Measurements from ENCODE around the gene SEC14L2.
A peak's percentile ranks its signal among the peaks of the same experiment; 100 is the strongest.

SEC14L2 gene

DNA sequence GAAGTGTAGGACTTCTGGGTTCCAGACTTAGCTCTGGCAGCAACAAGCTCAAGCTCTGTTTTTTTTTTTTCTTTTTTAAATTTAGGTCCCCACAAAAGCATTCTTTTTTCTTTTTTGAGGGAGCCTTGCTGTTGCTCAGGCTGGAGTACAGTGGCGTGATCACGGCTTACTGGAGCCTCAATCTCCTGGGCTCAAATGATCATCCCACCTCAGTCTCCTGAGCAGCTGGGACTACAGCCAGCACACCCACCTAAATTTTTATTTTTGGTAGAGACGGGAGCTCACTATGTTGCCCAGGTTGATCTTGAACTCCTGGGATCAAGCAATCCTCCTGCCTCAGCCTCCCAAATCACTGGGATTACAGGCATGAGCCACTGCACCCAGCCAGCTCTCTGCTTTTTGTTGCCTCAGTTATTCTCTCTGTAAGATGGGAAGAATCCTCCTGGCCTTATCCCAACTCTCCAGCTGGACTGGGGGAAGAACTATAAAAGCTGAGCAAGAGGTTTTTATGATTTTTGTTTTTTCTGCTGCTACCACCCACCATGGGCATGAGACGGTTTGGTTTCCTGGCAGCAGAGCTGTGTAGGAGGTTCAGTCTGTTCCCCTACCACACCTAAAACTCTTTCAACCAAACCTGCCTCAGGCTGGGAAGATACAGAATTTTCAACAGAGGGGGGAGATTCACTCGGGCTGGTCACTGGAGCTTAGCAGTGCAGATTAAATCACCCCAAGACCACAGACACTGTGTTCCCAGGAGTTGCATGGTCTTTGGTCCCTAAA, 17.1 kb downstream of the SEC14L2 start:
- H3K9me3 ChIP-seq (ENCODE audit: control insufficient read depth, insufficient read depth, low read depth, low read length), result no peaks in the 10 kb centered on the region
- H3K27ac ChIP-seq (ENCODE audit: extremely low read depth, low read depth, low read length), result no peak overlapping the region
- H3K36me3 ChIP-seq (ENCODE audit: control insufficient read depth in 2 of 2, insufficient read depth in 1 of 2, low read length in 2 of 2), result peaks cover 25 to 94% of the 10 kb centered on the region in 2 experiments
- ChIA-PET CTCF (interaction anchor here (0.6 to 3.4 kb wide), 7 partner anchors 9 to 818 kb away, joined by 3 to 14 read pairs (median 4); partner anchors contain the start of gene RNF215), POLR2A (interaction anchor here (0.8 to 8.3 kb wide), 3 partner anchors 9 to 17 kb away, joined by 3 to 78 read pairs (median 3); partner anchors contain the start of gene SEC14L2)
- peak; percentile 59 for TF ChIP-seq EGR2 (tag by site-specific recombination; IDR thresholded peaks at IDR 0.05; ENCODE audit: low read depth)
- TF ChIP-seq ZNF549 (tag by site-specific recombination; IDR thresholded peaks at IDR 0.05), result no peak
- peak; percentile 65 for TF ChIP-seq ZFHX2 (tag by site-specific recombination; conservative IDR thresholded peaks at IDR 0.05)
- H3K4me1 ChIP-seq (ENCODE audit: control insufficient read depth, insufficient read depth, low read length), result no peaks in the 10 kb centered on the region
- no peak overlapping the region for H3K4me3 ChIP-seq (ENCODE audit: low read depth, low read length)

DNA sequence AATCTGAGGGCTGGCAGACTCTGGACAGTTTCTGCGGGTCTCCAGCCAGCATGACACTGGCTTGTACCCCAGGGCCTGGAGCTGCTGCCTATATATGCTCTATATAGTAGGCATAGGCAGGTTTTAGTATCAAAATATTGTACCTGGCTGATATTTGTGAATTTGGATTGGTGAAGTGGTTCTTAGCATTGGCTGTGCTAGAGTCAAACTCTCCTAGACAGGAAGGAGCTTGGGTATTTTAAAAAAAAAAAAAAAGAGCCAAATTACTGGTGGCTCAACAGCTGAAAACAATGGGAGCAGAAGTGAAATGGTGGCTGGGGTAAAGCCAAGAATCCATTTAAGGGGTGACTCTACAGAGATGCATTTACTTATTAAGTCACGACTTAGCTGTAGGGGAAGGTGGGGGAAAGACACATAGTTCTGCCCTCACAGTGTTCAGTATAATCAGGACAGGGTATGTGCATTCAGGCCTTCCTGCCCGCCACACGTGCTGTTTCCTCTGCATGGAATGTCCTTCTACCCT, 17.8 kb downstream of the SEC14L2 start:
- POLR2A ChIA-PET, result interaction anchor here (8.3 kb wide), 1 partner anchor 8 kb away, joined by 78 read pairs; no protein-coding TSS in a partner anchor
- H3K27ac ChIP-seq (ENCODE audit: extremely low read depth, low read depth, low read length), result no peak overlapping the region
- no peak overlapping the region for H3K4me3 ChIP-seq (ENCODE audit: low read depth, low read length)
- no peak for TF ChIP-seq ZNF626 (tag by site-specific recombination; IDR thresholded peaks at IDR 0.05)
- TF ChIP-seq, protein P1, sequence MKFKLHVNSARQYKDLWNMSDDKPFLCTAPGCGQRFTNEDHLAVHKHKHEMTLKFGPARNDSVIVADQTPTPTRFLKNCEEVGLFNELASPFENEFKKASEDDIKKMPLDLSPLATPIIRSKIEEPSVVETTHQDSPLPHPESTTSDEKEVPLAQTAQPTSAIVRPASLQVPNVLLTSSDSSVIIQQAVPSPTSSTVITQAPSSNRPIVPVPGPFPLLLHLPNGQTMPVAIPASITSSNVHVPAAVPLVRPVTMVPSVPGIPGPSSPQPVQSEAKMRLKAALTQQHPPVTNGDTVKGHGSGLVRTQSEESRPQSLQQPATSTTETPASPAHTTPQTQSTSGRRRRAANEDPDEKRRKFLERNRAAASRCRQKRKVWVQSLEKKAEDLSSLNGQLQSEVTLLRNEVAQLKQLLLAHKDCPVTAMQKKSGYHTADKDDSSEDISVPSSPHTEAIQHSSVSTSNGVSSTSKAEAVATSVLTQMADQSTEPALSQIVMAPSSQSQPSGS (tag by site-specific recombination; IDR thresholded peaks at IDR 0.05; ENCODE audit: low read depth), result no peak
- TF ChIP-seq ZNF544 (tag by site-specific recombination; IDR thresholded peaks at IDR 0.05), result no peak
- TF ChIP-seq, protein P2, sequence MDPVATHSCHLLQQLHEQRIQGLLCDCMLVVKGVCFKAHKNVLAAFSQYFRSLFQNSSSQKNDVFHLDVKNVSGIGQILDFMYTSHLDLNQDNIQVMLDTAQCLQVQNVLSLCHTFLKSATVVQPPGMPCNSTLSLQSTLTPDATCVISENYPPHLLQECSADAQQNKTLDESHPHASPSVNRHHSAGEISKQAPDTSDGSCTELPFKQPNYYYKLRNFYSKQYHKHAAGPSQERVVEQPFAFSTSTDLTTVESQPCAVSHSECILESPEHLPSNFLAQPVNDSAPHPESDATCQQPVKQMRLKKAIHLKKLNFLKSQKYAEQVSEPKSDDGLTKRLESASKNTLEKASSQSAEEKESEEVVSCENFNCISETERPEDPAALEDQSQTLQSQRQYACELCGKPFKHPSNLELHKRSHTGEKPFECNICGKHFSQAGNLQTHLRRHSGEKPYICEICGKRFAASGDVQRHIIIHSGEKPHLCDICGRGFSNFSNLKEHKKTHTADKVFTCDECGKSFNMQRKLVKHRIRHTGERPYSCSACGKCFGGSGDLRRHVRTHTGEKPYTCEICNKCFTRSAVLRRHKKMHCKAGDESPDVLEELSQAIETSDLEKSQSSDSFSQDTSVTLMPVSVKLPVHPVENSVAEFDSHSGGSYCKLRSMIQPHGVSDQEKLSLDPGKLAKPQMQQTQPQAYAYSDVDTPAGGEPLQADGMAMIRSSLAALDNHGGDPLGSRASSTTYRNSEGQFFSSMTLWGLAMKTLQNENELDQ (tag by site-specific recombination; IDR thresholded peaks at IDR 0.05; ENCODE audit: low read depth), result no peak
- TF ChIP-seq ZNF521 (tag by site-specific recombination; IDR thresholded peaks at IDR 0.05), result no peak
- H3K9me3 ChIP-seq (ENCODE audit: control insufficient read depth, insufficient read depth, low read depth, low read length), result no peaks in the 10 kb centered on the region
- CTCF ChIA-PET, result interaction anchor here (0.6 to 3.4 kb wide), 4 partner anchors 9 to 817 kb away, joined by 3 to 14 read pairs (median 4); partner anchors contain the start of gene RNF215
- peaks cover 19 to 93% of the 10 kb centered on the region in 2 experiments for H3K36me3 ChIP-seq (ENCODE audit: control insufficient read depth in 2 of 2, insufficient read depth in 1 of 2, low read length in 2 of 2)
- H3K4me1 ChIP-seq (ENCODE audit: control insufficient read depth, insufficient read depth, low read length), result no peaks in the 10 kb centered on the region

DNA sequence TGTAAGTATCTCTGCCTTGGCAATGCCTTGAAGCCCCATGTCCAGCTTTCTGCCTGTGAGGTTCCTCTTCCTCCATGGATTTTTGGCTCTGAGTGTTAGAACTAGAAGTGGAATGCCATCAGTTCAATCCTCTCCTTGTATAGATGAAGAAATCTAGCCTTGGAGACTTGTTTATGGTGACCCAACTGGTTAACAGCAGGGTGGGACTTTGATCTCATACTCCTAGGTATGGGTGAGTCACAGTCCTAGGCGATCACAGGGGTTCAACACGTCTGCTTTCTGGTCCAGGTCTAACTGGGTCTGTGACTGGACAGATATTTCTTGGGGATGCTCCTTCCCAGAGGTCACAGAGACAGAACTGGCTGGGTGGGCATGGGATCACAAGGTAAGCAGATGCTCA, 19.6 kb downstream of the SEC14L2 start:
- H3K9me3 ChIP-seq (ENCODE audit: control insufficient read depth, insufficient read depth, low read depth, low read length), result no peaks in the 10 kb centered on the region
- H3K36me3 ChIP-seq (ENCODE audit: control insufficient read depth in 2 of 2, insufficient read depth in 1 of 2, low read length in 2 of 2), result peaks cover 6 to 86% of the 10 kb centered on the region in 2 experiments; a peak in 2 of 3 replicates
- H3K4me1 ChIP-seq (ENCODE audit: control insufficient read depth, insufficient read depth, low read length), result peaks cover 6% of the 10 kb centered on the region
- no peak overlapping the region for H3K4me3 ChIP-seq (ENCODE audit: low read depth, low read length)
- TF ChIP-seq ZNF24 (tag by site-specific recombination; IDR thresholded peaks at IDR 0.05) (no peak), ZNF266 (tag by site-specific recombination; IDR thresholded peaks at IDR 0.05; ENCODE audit: low read depth) (no peak), ZNF610 (tag by site-specific recombination; IDR thresholded peaks at IDR 0.05; ENCODE audit: borderline replicate concordance) (no peak), KLF16 (tag by site-specific recombination; IDR thresholded peaks at IDR 0.05) (no peak), ZNF341 (tag by site-specific recombination; IDR thresholded peaks at IDR 0.05; ENCODE audit: low read depth) (no peak), SP7 (tag by site-specific recombination; IDR thresholded peaks at IDR 0.05) (no peak), ZNF202 (tag by site-specific recombination; IDR thresholded peaks at IDR 0.05; ENCODE audit: borderline replicate concordance) (no peak), ZNF157 (tag by site-specific recombination; IDR thresholded peaks at IDR 0.05) (no peak), ZNF37A (tag by site-specific recombination; IDR thresholded peaks at IDR 0.05) (no peak)
- TF ChIP-seq, protein P3, sequence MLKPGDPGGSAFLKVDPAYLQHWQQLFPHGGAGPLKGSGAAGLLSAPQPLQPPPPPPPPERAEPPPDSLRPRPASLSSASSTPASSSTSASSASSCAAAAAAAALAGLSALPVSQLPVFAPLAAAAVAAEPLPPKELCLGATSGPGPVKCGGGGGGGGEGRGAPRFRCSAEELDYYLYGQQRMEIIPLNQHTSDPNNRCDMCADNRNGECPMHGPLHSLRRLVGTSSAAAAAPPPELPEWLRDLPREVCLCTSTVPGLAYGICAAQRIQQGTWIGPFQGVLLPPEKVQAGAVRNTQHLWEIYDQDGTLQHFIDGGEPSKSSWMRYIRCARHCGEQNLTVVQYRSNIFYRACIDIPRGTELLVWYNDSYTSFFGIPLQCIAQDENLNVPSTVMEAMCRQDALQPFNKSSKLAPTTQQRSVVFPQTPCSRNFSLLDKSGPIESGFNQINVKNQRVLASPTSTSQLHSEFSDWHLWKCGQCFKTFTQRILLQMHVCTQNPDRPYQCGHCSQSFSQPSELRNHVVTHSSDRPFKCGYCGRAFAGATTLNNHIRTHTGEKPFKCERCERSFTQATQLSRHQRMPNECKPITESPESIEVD (tag by site-specific recombination; IDR thresholded peaks at IDR 0.05), result no peak
- TF ChIP-seq, protein P4, sequence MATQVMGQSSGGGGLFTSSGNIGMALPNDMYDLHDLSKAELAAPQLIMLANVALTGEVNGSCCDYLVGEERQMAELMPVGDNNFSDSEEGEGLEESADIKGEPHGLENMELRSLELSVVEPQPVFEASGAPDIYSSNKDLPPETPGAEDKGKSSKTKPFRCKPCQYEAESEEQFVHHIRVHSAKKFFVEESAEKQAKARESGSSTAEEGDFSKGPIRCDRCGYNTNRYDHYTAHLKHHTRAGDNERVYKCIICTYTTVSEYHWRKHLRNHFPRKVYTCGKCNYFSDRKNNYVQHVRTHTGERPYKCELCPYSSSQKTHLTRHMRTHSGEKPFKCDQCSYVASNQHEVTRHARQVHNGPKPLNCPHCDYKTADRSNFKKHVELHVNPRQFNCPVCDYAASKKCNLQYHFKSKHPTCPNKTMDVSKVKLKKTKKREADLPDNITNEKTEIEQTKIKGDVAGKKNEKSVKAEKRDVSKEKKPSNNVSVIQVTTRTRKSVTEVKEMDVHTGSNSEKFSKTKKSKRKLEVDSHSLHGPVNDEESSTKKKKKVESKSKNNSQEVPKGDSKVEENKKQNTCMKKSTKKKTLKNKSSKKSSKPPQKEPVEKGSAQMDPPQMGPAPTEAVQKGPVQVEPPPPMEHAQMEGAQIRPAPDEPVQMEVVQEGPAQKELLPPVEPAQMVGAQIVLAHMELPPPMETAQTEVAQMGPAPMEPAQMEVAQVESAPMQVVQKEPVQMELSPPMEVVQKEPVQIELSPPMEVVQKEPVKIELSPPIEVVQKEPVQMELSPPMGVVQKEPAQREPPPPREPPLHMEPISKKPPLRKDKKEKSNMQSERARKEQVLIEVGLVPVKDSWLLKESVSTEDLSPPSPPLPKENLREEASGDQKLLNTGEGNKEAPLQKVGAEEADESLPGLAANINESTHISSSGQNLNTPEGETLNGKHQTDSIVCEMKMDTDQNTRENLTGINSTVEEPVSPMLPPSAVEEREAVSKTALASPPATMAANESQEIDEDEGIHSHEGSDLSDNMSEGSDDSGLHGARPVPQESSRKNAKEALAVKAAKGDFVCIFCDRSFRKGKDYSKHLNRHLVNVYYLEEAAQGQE (tag by site-specific recombination; IDR thresholded peaks at IDR 0.05), result no peak
- no peak overlapping the region for H3K27ac ChIP-seq (ENCODE audit: extremely low read depth, low read depth, low read length)
- ChIA-PET POLR2A (interaction anchor here (1.0 kb wide), 1 partner anchor 9 kb away, joined by 3 read pairs; the partner anchor contains the start of gene MTFP1), CTCF (interaction anchor here (0.6 kb wide), 1 partner anchor 26 kb away, joined by 3 read pairs; no protein-coding TSS in a partner anchor)

Measured in HEK293 (cell line).